Stimulated activated CD8-positive, alpha-beta memory T cell treated with anti-CD3 and anti-CD28 coated beads, Interleukin-15, amount 100 ng/mL, for 24 hours (primary cell): ENCODE measurements around the gene FREM1.

Source experiments
- DNase-seq: peaks from one replicate; pipeline ENCODE4 v3.0.0-alpha.2; 2020; ENCODE audit warnings: low read depth

Gene FREM1

DNA sequence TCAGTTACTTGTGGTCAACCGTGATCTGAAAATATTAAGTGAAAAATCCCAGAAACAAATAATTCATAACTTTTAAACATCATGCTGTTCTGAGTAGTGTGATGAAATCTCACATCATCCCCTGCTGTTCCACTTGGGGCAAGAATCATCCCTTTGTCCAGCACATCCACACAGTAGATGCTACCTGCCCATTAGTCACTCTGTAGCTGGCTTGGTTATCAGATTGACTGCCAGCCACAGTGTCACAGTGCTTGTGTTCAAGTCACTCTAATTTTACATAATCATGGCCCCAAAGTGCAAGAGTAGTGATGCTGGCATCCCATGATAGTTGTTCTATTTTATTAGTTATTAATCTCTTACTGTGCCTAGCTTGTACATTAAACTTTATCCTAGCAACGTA lies 148.6 kb downstream of the FREM1 start:
- no peak for DNase-seq

DNA sequence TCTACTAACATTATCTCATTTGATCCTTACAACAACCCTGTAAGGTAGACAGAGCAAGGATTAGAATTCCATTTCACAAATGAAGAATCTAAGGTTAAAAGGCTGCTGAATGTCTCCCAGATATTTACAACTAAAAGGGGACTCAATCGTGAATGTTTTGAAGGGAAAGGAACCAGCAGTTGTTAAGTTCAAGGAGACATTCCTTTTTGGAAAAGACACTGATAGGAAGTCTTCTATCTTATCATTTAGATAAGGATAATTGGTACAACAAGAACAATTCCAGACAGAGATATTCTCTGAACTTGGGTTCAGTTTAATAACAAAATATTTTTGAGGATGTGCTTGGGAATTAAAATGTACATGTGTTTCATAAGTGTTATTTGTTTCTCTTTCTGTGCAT lies 150.2 kb downstream of the FREM1 start:
- DNase-seq: no peak

DNA sequence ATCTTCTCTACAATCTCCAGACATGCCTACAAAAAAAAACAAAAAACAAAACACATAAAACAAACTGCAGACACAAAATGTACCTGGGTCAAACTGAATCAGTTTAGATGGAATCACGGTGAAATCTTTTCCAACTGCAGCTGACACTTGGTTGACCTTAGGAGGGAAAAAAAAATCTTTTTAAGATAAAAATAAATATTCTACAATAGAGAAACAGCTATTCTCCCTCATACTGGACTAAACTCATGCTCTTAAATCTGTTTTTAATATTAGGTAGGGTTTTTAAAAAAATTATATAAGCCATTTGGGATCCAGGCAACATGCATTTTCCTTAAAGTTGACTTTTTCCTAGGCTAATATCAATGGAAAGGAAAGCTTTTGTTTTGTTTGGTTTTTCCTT lies 153.9 kb downstream of the FREM1 start:
- no peak for DNase-seq

DNA sequence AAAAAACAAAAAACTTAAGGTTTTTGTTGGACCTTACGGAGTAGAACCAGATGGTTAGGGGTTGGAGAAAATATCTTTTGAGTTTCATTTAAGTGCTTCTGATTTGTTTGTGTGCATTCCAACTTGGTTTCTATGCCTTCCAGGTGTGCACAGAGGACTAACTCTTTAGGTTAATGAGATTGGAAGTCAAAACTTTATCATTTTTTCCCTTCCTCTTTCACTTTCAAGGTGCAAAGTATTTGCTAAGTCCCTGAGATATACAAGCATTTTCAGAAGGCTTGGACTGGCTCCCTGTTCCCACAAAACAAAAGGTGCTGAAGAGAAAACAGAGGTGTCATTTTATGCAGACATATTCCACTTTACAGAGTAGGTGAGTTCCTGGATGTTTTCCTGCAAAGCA lies 157.4 kb downstream of the FREM1 start:
- DNase-seq: no peak

DNA sequence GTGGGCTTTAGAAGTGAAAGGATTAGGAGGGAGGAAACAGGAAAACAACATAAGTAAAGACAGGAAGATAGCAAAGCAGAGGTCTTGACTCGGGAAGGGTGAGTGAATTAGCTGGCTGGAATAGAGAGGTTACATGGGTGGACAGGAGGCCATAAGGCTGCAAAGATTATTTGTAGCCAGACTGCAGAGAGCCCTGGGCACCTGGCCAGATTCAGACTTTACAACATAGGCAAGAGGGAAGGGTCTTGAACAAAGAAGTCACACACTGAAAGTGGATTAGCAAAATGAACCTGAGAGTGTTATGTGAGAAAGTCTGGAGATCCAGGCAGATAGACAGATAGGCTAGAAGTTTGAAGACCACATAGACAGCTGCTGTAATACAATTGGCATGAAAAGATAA lies 158.0 kb downstream of the FREM1 start:
- DNase-seq: no peak

DNA sequence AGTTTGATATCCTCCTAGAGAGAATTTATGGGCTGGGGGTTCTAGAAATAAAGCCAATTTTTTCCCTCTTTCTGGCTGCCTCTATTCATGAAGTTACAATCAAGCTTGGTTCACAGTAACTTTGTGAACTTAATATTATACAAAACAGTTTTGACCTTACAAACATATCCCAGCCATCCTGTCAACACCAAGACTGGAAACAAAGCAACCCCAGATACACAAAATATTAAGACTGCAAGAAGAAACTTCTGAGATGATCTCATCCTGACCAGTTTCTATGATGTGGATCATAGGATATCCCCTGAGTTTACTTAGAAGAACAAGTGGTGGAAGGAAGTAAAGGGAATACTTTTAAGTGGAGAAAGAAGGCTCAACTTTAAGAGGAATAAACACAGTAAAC lies 159.4 kb downstream of the FREM1 start:
- no peak for DNase-seq

DNA sequence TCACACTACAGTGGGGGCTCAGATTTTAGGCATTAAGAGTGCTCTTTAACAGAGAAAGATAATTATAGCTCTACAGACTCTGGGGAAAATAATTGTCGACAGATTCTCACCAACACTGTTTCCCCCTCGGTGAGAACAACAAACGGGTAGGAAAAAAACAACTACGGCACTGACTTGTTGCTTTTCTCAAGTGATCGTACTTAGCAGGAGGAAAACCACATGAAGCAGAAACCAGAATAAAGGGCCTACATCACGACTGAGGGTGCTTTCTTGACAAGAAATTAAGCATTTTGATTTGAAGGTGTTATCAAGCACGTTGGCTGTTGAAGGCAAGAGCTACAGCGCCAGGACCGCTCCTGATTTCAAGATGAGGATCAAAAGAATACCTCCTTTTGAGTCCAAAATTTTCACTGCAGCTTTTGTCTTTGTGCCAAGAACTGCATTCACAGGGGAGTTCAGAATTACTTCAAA lies 160.5 kb downstream of the FREM1 start:
- DNase-seq: no peak

DNA sequence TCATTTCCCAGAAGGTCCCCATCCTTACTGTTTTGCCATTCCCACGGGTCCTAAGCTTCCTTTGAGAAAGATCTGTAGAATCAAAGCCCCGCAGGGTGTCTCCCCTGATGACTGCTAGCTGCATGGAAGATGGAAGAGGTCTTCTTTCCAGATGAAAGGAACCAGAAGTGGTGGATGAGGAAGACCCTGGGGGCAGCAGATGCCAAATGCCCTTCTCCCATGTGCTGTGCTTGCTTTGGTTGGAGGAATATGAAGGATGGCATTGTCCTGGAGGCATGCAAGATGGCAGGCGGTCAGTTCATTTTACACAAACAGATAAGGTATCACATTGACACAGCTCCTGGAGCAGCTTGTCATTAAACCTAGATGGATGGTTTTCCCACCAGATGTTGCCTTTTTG lies 161.9 kb downstream of the FREM1 start:
- DNase-seq: no peak

DNA sequence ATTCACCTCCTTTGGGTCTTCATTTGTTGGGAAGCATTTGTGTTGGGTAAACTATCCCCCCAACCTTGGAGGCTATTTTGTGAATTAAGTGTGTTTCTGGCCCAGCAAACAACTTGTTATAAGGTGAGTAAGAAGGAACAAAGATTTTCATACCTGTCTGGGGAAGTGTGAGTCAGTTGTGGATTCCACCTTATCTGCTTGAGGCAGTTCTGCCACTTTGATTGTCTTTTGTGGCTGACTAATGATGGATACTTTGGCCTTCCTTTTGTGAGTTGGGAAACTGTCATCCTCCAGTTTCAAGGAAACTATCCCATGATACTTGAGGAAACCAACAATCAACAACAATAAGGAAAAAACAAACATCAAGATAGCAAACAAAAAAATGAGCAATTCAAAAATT lies 163.1 kb downstream of the FREM1 start:
- DNase-seq: no peak

DNA sequence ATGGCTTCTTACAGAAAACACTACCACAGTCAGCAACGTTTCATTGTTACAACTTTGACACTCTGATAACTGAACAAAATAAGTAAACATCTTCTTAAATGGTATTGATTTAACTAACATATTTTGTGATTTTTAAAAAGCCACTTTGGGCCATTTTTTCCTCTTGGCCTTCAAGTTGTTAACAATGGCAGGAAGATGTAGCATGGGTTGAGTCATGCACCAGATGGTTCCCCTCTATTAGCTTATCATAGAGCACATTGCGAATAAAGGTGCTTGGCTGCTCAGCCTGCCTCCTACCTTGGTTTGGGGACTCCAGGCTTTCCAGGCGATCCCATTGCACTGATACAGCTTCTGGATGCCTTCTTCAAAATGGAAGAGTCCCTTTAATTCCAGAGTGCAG lies 163.6 kb downstream of the FREM1 start:
- no peak for DNase-seq

DNA sequence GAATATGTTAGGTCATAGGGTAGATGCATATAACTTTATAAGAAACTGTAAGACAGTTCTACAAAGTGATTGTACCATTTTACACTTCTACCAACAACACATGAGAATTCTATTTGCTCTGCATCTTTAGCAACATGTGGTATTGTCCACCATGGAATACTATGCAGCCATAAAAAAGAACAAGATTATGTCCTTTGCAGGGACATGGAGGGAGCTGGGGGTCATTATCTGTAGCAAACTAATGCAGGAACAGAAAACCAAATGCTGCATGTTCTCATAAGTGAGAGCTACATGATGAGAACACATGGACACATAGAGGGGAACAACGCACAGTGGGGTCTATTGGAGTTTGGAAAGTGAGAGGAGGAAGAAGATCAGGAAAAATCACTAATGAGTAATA lies 165.5 kb downstream of the FREM1 start:
- DNase-seq: no peak

DNA sequence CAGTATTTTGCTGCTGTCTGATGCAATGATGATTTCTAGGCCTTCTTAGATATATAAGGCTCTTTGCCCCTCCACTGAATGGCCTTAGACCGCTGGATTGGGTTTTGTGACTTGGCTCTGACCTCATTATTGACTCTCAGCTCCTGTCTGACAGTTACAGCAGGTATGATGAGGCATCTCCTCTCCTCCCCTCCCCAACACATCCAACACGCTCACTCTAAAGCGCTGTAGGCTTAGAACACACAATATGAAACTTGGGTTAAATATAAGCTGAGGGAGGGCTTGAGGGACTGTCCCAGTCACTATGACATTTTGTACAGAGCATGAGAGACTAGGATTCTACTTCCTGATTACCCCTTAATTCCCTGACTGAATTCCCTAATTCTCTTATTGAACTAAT lies 168.9 kb downstream of the FREM1 start:
- no peak for DNase-seq

DNA sequence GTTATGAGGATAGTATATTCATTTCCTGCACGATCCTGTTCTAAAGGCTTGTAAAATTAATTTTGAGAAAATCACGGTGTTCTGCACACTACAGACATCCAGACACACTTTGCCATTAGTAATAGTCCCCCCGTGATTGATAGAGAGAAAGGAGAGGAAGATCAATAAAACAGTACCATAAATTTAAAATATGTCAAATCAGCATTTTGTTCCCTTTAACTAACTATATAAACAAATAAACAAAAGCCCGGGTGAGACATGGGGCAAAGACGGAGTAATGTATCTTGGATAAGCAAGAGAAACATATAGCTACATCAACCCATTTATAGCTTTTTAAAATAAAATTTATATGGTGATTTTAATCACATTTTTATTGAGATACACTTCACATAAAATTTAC lies 177.1 kb downstream of the FREM1 start:
- no peak for DNase-seq

DNA sequence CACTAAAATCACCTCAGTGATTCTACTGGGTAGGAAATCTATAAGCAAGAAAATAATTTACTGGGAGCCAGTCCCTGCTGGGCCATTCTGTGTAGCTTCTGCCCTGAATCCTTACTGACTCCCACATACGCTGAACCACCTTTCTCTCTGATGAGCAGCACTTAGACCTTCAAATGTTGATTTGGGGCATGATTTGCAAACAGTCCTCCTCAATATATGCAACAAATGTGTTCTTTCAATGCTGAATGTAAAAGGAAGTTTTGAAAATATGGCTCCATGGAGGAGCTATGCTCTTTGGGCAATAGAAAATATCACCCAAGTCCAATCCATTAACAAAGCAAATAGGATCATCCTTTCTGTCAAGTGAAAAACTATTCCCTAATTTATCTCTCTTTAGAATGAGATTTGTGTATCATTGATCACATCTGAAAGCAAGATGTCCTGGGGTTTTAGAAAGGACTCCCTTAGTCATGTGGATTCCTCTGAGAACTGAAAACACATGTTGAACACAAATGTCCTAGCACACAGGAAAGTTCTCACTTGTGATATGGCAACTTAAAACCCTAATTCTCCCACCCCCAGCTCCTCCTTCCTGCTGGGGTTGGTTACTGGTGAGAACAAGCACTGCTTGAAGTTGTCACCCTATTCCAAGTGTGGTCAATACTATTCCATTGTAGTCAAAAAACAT lies 178.8 kb downstream of the FREM1 start:
- no peak for DNase-seq

DNA sequence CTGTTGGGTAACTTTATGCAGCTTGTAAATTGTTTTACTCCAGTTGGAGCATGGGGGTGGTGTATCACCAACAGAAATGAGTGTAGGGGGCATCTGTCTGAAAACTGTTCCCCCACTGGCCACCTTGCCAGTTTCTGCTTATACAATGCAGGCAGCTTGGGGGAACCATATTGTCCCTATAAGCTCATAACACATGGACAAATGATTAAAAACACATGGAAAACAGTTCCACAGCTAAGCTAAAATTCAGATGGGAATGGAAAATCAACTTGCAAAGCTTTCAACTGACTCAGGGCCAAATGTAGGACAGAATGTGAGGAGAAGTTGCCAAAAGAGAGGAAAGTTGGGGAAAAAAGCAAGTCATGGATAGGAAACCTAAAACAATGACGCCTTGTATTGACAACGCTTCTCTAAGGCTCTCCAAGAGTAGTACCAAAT lies 179.7 kb downstream of the FREM1 start:
- DNase-seq: no peak

DNA sequence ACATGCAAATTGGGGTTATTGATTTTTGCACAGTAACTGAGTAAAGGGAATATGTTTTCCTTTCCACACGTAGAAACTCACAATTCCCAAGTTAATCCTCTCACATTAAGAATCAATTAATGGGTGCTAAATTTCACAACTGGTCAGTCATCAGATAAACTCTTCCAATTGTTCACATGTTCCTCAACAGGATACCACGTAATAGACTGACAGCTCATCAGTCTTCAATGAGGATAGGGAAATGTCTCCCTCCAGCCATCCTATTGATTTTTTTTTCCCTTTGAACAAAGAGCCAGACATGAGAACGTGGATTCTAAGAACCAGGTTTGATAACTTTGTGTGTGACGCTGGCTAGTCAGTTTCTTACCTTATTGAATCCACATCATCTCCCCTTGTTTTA lies 186.9 kb downstream of the FREM1 start:
- no peak for DNase-seq

DNA sequence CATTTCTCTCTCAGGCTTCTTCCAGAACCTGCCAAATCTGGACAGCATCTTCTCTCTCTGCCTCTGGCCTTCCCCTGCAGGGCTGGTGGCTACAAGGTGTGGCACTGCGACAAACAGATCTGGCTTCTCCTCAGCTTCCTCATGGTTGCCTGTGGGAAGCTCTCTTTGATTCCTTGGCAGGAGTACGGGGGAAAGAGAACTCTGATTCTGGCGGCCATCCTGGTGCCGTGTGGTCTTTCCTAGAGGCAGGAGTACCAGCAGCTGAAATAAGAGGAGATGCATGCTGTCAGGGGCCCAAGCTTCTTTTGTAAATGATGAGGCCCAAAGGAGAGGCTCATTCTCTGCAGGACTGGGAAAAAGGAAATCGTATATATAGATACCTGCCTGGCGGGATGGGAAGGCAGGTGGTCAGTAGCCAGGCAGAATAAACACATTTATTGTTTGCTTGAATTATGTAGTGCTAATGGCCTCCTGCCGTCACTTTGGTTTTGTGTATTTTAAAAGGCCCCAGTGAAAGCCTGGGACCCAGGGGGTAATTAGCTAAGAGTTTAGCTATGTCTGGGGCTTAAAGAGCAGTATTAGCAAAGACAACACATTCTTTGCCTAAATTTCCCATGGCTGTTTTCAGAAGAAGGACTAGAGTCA lies 187.7 kb downstream of the FREM1 start, which contains the start of gene CER1:
Gene CER1, minus strand, starts transcription at position 343 of the 645 bp plus-strand sequence. Its CDS starts 61 bp downstream, at position 282.
- no peak for DNase-seq

DNA sequence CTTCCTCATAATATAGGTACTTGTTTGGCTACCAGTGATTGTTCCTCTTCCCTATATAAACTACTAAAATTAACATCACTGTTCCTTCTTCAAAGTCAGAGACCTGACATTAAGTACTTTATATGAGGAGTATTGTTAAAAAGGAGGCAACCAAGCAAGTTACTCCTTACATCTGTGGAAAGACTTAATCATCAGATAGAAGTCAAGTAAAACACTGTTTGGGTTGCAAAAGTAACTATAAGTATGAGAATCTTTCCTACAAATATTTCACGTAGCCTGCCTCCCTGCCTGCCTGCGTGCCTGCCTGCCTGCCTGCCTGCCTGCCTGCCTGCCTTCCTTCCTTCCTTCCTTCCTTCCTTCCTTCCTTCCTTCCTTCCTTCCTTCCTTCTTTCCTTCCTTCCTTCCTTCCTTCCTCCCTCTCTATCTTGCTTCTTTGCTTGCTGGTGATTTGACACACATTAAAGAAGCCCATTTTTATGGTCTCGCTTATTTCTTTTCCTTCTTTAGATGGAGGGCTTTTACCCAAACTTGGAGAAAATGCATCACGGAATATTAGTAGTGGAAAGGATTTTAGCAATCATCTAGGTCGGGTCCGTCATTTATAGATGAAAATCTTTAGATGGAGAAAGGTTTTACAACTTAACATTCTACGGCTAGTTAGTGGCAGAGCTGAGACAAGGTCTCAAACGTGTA lies 190.9 kb downstream of the FREM1 start:
- DNase-seq: no peak

DNA sequence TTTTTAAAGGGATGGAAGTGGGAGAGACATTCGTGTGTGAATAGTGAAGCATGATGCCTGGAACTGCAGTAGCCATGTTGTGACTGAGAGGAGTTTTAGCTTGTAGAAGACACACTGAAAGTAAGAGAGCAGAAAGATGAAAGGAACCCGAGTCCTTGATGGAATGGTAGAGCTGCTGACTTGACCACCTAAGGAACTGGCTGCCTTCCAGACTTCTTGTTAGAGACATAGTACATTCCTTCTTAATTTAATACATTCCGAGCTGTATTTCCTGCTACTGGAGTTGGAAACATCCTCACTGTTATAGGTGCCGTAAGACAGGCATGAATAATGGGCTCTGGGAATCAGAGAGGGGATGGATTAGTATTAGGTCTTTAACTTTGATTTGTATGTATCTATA lies 195.1 kb downstream of the FREM1 start:
- no peak for DNase-seq

DNA sequence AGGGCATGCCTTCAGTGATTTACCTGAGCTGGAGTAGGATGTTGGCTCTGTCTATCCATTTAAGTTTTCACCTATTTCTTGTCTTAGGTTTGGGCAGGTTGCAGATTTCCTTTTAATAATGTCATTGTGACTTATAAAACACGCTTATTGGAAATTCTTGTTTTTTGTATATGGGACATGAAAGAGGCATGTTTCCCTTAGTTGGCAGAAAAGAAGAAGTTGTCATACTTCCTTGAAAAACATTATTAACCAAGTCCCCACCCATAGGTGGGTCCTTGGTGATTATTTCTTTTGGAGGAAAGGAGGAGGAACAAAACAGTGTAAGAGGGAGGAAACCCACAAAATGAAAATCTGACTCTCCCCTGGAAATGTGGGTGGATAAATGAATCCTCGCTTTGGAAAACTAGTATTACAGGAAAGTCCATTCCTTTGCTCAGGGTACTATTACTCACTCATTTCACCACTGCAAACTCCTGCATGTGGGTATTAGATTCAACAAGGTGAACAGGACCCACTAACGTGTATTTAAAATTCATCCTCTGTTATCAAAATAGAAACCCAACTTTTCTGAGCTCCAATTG lies 197.0 kb downstream of the FREM1 start:
- DNase-seq: no peak

DNA sequence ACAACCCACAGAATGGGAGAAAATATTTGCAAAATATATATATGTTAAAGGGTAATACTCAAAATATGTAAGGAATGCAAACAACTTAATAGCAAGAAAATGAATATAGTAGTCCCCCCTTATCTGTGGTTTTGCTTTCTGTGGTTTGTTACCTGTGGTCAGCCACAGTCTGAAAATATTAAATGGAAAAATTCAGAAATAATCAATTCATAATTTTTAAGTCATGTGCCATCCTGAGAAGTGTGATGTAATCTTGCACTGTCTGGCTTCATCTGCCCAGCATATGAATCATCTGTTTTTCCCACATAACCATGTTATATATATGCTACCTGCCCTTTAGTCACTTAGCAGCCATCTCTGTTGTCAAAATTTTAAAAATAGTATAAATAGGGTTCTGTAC lies 199.4 kb downstream of the FREM1 start:
- no peak for DNase-seq

DNA sequence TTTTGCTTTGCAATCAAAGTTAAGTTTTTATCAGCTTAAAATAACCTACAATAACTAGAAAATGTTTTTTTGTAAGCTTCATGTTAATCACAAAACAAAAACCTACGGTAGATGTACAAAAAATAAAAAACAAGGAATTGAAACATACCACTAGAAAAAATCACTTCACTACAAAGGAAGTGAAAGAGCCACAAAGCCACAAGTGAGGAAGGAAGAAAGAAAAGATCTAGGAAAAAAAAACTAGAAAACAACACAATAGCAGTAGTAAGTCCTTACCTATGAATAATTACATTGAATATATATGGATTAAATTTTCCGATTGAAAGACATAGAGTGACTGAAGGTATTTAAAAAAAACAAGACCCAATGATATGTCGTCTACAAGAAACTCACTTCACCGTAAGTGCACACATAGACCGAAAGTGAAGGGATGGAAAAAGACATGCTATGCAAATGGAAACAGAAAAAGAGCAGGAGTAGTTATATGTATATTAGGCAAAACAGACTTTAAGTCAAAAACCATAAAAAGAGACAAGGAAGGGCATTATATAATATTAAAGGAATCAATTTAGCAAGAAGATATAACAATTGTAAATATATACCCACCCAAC lies 203.6 kb downstream of the FREM1 start:
- no peak for DNase-seq
